ENCODE results near the gene SLC35A3. TPM values are rescaled to one million over a fixed set of nuclear protein-coding genes. Genes with fewer than 3 reads are reported as not detected.

The SLC35A3 gene
- total and polyA plus RNA-seq, 12 donors = 3.2 to 9.4 (median 8.0) TPM

DNA sequence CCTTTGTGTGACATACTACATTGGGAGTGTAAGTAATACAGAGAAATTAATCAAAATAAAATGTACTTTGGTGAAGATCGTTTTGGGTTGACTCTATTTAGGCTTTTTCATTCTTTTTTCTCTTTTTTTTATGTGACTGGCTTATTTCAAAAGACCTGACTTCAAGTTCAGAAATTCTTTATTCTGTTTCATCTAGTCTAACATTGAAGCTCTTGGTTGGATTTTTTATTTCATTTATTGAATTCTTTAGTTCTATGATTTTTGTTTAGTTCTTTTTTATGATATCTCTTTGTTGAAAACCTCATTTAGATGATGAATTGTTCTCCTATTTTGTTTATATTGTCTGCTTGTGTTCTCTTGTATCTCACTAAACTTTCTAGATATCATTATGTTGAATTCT lies 35.6 kb downstream of the SLC35A3 start:
- ATAC-seq = no peak
- 95 to 97% methylated on average over 1 of the region's 1 CpG for WGBS, 2 donors
- TF ChIP-seq, protein P1, sequence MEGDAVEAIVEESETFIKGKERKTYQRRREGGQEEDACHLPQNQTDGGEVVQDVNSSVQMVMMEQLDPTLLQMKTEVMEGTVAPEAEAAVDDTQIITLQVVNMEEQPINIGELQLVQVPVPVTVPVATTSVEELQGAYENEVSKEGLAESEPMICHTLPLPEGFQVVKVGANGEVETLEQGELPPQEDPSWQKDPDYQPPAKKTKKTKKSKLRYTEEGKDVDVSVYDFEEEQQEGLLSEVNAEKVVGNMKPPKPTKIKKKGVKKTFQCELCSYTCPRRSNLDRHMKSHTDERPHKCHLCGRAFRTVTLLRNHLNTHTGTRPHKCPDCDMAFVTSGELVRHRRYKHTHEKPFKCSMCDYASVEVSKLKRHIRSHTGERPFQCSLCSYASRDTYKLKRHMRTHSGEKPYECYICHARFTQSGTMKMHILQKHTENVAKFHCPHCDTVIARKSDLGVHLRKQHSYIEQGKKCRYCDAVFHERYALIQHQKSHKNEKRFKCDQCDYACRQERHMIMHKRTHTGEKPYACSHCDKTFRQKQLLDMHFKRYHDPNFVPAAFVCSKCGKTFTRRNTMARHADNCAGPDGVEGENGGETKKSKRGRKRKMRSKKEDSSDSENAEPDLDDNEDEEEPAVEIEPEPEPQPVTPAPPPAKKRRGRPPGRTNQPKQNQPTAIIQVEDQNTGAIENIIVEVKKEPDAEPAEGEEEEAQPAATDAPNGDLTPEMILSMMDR (IDR thresholded peaks at IDR 0.05) = no peak
- Histone ChIP-seq H3K4me1 (peaks cover 0 to 9% (median 0%) of the 10 kb centered on the region in 9 donors), H3K36me3 (peaks cover 0 to 47% (median 5%) of the 10 kb centered on the region in 9 donors), H3K27ac (no peak overlapping the region), H3K4me3 (no peak overlapping the region), H3K27me3 (no peaks in the 10 kb centered on the region), H3K9me3 (peaks cover 0 to 32% (median 2%) of the 10 kb centered on the region in 11 donors)
- DNase-seq = no peak
- intact Hi-C loops (cut with DNase I) = loop anchor here in 1 of 10 donors (10.0 kb wide), 1 partner anchor 61 kb away; no protein-coding TSS in a partner anchor

DNA sequence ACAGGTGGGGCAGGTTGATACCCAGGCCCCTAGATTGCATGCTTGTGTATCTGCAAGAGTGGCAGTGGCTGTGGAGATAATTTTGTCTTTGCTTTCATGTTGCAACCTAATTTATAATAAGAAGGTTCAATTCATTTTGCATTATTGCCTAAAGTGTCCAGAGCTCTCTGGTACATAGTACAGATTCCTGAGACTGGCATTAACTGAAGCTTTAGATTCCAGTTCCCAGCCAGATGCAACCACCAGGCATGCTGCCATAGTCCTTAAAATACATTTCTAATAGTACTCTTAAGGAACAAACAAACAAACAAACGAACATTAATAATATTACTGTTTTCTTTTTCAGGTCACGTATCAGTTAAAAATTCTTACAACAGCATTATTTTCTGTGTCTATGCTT lies 36.9 kb downstream of the SLC35A3 start:
- Histone ChIP-seq H3K9me3 (peaks cover 0 to 25% (median 2%) of the 10 kb centered on the region in 11 donors), H3K4me3 (no peak overlapping the region), H3K27me3 (no peaks in the 10 kb centered on the region), H3K27ac (no peak overlapping the region), H3K4me1 (peaks cover 0 to 9% (median 0%) of the 10 kb centered on the region in 9 donors), H3K36me3 (peaks cover 0 to 46% (median 5%) of the 10 kb centered on the region in 9 donors)
- WGBS, 2 donors = 58 to 66% methylated on average over 2 of the region's 2 CpGs
- DNase-seq (no peak), ATAC-seq (peak in 1 of 8 donors; percentile 61)
- intact Hi-C loops (cut with DNase I) = loop anchor here in 1 of 10 donors (10.0 kb wide), 1 partner anchor 62 kb away; no protein-coding TSS in a partner anchor
- TF ChIP-seq, protein P1 (IDR thresholded peaks at IDR 0.05) = no peak

DNA sequence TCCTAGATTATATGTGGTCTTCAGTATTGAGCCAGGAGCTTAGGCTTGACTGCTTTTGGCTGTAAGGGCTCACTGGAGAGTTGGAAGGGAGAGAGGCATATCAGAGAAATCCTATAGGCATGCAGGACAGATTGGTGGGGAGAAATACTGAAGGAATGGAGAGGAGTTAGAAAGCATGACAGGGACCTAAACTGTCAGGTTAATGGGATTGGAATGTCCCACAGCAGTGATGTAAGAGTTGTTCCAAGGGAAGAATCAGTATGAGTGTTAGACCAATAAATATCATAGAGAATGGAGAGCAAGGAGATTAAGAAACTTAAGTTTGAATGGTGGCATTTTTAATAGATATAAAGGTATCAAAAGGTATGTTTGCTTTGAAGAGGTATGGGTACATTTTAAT lies 39.7 kb downstream of the SLC35A3 start:
- DNase-seq = no peak
- no peak overlapping the region for H3K27ac ChIP-seq
- intact Hi-C loops (cut with DNase I) = loop anchor here in 1 of 10 donors (10.0 kb wide), 1 partner anchor 65 kb away; no protein-coding TSS in a partner anchor
- H3K36me3 ChIP-seq = peaks cover 0 to 65% (median 5%) of the 10 kb centered on the region in 9 donors
- no peak for ATAC-seq
- peaks cover 0 to 9% (median 0%) of the 10 kb centered on the region in 9 donors for H3K4me1 ChIP-seq
- no peak overlapping the region for H3K4me3 ChIP-seq
- TF ChIP-seq, protein P1 (IDR thresholded peaks at IDR 0.05) = no peak
- peaks cover 0 to 16% (median 2%) of the 10 kb centered on the region in 11 donors for H3K9me3 ChIP-seq
- H3K27me3 ChIP-seq = no peaks in the 10 kb centered on the region

DNA sequence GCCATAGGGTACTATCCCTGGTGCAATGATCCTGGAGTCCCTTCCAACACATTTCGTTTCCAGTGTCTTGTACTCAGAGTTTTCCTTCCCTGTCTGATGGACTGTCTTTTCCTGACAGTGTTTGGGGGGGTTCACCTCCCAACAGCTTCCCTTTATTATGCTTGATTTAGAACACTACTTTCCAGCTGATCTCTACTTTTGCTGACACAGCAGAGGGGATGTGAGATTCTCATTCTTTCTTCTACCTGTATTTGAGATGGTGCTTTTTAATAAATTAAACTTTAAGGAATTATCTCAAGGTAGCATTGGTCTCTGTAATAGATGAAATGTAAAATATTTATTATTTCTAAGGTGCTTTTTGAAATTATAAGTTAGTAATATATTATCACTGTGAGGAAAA lies 41.0 kb downstream of the SLC35A3 start:
- H3K4me3 ChIP-seq = no peak overlapping the region
- H3K27ac ChIP-seq = no peak overlapping the region
- TF ChIP-seq, protein P1 (IDR thresholded peaks at IDR 0.05) = no peak
- DNase-seq (no peak), ATAC-seq (no peak)
- WGBS, 2 donors = 72 to 80% methylated on average over 1 of the region's 1 CpG
- intact Hi-C loops (cut with DNase I) = no loop called here
- no peaks in the 10 kb centered on the region for H3K27me3 ChIP-seq
- H3K4me1 ChIP-seq = peaks cover 0 to 9% (median 0%) of the 10 kb centered on the region in 9 donors
- peaks cover 0 to 63% (median 0%) of the 10 kb centered on the region in 9 donors for H3K36me3 ChIP-seq
- H3K9me3 ChIP-seq = peaks cover 0 to 2% (median 0%) of the 10 kb centered on the region in 11 donors

Data from heart right ventricle (tissue), 16 donors.